HG02798 (cell line): Measurements from ENCODE around the gene ARHGEF3.
"Not testable (repeated sequence)": the region's sequence is repeated elsewhere in the genome, so short reads cannot be mapped to it uniquely, and the experiment has no call there.

ENCODE experiments used
- ATAC-seq: cut with Tn5 transposase; IDR thresholded peaks from one replicate; pipeline ENCODE4 v1.9.1; 2021; ENCODE audit warnings: mild to moderate bottlenecking; ENCODE audit not compliant: unreplicated experiment, poor library complexity

Gene ARHGEF3

GRCh38 chr3:56775838-56776555, 25.8 kb downstream of the ARHGEF3 start:
- no peak for ATAC-seq

GRCh38 chr3:56775445-56775837, 26.3 kb downstream of the ARHGEF3 start:
- no peak for ATAC-seq

GRCh38 chr3:56773986-56774385, 27.8 kb downstream of the ARHGEF3 start:
- no peak for ATAC-seq

GRCh38 chr3:56772952-56773938, 28.5 kb downstream of the ARHGEF3 start:
- peak; percentile 46 for ATAC-seq

DNA sequence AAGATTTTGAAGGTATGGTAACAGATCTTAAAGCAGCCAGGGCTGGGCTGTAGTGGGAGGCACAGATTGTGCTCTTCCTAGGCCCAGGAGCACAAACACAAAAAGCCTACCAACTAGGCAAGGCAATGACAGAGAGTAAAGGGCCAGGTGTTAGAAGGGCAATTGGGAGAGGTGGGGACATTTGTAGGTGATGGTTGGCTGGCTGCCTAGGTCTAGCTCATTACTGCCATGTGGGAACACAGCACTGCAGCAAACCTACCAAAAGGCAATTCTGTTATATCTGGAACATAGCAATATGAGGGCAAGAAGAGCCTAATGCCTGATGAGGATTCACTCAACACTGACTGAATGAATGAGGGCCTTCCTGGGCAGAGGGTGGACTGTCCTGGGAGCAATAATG, 30.4 kb downstream of the ARHGEF3 start:
- ATAC-seq = no peak

GRCh38 chr3:56769116-56769707, 32.5 kb downstream of the ARHGEF3 start:
- no peak for ATAC-seq

GRCh38 chr3:56764904-56765547, 36.7 kb downstream of the ARHGEF3 start:
- ATAC-seq = no peak

DNA sequence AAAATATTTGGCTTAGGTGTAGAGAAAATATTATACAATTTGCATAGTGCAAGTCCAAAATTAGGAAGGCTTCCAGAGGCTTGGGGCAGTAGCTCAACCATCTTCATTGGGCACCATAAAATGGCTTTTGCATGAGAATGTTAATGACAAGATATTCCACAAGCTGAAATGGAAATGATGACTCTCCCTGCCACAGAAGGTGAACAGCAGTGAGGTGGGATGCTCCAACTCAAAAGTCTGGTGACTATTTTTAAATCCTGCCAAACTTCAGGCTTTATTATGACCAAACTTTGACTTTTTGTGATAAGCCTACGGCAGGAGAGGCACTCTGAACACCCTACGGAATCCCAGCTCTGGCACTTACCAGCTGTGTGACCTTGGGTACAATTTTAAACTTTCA, 37.6 kb downstream of the ARHGEF3 start:
- ATAC-seq = no peak

- ATAC-seq = no peak
These were observed 38.5 kb downstream of the ARHGEF3 start for GRCh38 chr3:56763233-56763632.

GRCh38 chr3:56762718-56763117, 39.0 kb downstream of the ARHGEF3 start:
- ATAC-seq = no peak

- ATAC-seq = no peak
These were observed 39.7 kb downstream of the ARHGEF3 start for GRCh38 chr3:56761887-56762651.

DNA sequence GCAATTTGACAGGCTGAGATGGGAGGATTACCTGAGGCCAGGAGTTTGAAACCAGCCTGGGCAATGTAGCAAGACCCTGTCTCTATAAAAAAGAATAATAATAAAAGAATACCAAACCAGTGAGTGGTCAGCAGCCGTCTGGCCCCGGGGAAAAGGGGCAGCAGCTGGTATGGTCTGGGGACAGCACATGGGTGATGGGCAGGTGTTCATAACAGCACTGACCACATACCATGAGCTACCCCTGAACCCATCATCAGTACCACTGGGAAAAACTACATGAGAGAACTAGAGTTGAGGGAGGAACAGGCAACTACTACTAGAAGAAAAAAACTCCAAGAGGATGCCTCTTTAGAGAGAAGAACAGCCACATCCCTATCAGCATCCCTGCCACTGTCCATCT, 40.7 kb downstream of the ARHGEF3 start:
- ATAC-seq = no peak

- no peak for ATAC-seq
These were observed 42.2 kb downstream of the ARHGEF3 start for GRCh38 chr3:56759532-56759931.

- peak; percentile 76 for ATAC-seq
These were observed 43.2 kb downstream of the ARHGEF3 start for GRCh38 chr3:56758539-56758981.

- ATAC-seq = not testable (repeated sequence)
These were observed 43.7 kb downstream of the ARHGEF3 start for GRCh38 chr3:56758042-56758441.

DNA sequence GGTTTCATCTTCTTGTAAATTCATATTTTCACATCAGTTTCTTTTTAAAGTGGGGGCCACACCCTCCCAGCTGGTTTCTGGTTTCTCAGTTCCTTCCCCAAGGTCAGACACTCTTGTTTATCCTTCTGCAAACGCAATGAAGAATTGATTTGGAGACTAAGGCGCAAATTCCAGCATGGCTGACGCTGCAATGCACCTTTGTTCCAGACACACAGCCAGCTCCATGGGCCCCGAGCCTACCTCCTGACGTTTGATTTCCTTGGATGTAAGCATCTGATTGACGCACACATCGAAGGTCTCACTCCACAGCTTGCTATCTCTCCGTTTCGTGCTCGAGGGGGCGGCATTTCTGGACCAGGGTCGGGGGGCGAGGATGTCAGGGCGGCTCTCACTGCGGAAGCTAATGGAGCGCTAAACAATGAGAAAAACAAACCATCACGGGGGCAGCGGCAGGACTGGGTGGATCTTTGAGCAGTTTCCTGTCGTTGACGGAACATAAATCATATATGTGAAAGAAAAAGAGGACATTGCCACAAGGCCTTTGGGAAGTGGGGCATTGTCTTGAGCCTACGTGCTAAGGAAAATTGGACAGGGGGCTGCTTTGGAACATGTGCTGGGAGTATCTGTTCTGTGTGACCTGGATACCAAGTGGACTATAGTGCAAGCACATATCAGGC, 46.9 kb downstream of the ARHGEF3 start:
- ATAC-seq = peak; percentile 40

GRCh38 chr3:56753206-56753820, 48.4 kb downstream of the ARHGEF3 start:
- peak; percentile 95 for ATAC-seq

DNA sequence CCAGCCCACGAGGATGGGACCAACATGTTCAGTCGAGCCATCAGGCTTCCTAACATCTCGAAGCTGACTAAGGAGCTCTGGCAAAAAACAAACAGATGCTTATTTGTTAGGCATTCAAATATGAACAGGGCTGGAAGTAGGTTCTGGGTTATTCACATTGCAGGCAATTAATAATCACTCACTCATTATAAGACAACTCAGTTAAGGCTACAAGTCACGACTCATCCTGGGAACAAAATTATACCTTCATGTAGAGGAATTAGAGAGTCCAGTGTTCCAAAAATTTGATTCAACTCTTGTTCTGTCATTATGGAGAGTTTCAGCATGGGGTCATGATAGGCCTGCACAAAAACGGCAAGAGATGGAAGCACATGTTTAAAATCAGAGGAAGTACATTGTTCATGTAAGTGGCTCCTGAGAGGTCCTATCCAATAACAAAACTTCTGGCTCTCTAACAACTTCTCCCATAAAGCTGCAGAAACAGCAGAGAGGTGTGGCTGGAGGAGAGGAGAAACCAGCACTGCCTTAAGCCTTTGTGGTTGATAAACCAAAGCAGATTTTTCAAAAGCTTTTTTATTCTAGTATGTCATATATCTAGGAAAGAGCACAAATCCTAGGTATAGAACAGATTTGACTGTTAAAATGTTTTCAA, 50.6 kb downstream of the ARHGEF3 start:
- no peak for ATAC-seq
